ENCODE data around the gene TMEM106A.
"Not testable (repeated sequence)": the region's sequence is repeated elsewhere in the genome, so short reads cannot be mapped to it uniquely, and the experiment has no call there.

TMEM106A gene

GRCh38 chr17:43219001-43219400, 7.3 kb downstream of the TMEM106A start:
- H3K9me3 ChIP-seq (ENCODE audit: control insufficient read depth, low read length), result no peaks in the 10 kb centered on the region
- H3K4me1 ChIP-seq (ENCODE audit: control insufficient read depth, insufficient read depth, low read length), result peaks cover under 1% of the 10 kb centered on the region
- no peak overlapping the region for H3K9ac ChIP-seq (ENCODE audit: low read length)
- peaks cover 12% of the 10 kb centered on the region for H3K36me3 ChIP-seq (ENCODE audit: control insufficient read depth, insufficient read depth, low read length)
- H3K4me3 ChIP-seq (ENCODE audit: low read length), result no peak overlapping the region
- no peaks in the 10 kb centered on the region for H3K27me3 ChIP-seq (ENCODE audit: control insufficient read depth, insufficient read depth, low read length)

DNA sequence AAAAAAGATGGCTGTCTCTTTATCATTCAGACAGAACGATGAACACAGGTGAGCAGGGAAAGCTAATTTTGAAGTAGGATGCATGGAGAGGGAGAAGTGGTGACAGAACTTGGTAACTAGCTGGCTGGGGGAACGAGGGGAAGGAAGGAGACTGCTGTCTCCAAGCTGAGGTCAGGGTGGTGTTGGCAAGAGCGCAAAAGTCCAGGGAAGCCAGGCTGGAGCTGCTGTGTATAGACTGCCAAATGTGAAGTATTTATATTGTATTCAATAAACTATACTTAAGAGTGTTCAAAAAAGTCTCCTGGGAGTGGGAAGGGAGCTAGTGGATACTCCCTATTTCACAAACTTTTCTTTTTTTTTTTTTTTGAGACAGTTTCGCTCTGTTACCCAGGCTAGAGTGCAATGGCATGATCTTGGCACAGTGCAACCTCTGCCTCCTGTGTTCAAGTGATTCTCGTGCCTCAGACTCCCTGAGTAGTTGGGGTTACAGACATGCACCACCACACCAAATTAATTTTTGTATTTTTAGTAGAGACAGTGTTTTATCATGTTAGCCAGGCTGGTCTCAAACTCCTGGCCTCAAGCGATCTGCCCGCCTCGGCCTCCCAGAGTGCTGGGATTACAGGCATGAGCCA, 8.2 kb downstream of the TMEM106A start:
- no peak overlapping the region for H3K9ac ChIP-seq (ENCODE audit: low read length)
- H3K4me3 ChIP-seq (ENCODE audit: low read length), result no peak overlapping the region
- no peaks in the 10 kb centered on the region for H3K27me3 ChIP-seq (ENCODE audit: control insufficient read depth, insufficient read depth, low read length)
- H3K4me1 ChIP-seq (ENCODE audit: control insufficient read depth, insufficient read depth, low read length), result no peaks in the 10 kb centered on the region
- no peaks in the 10 kb centered on the region for H3K9me3 ChIP-seq (ENCODE audit: control insufficient read depth, low read length)
- peaks cover 16% of the 10 kb centered on the region for H3K36me3 ChIP-seq (ENCODE audit: control insufficient read depth, insufficient read depth, low read length)

- Histone ChIP-seq H3K27me3 (ENCODE audit: control insufficient read depth, insufficient read depth, low read length) (no peaks in the 10 kb centered on the region), H3K9ac (ENCODE audit: low read length) (no peak overlapping the region), H3K9me3 (ENCODE audit: control insufficient read depth, low read length) (no peaks in the 10 kb centered on the region), H3K4me1 (ENCODE audit: control insufficient read depth, insufficient read depth, low read length) (no peaks in the 10 kb centered on the region), H3K4me3 (ENCODE audit: low read length) (no peak overlapping the region), H3K36me3 (ENCODE audit: control insufficient read depth, insufficient read depth, low read length) (peaks cover 13% of the 10 kb centered on the region)
Observed at GRCh38 chr17:43220511-43221125, 8.9 kb downstream of the TMEM106A start.

DNA sequence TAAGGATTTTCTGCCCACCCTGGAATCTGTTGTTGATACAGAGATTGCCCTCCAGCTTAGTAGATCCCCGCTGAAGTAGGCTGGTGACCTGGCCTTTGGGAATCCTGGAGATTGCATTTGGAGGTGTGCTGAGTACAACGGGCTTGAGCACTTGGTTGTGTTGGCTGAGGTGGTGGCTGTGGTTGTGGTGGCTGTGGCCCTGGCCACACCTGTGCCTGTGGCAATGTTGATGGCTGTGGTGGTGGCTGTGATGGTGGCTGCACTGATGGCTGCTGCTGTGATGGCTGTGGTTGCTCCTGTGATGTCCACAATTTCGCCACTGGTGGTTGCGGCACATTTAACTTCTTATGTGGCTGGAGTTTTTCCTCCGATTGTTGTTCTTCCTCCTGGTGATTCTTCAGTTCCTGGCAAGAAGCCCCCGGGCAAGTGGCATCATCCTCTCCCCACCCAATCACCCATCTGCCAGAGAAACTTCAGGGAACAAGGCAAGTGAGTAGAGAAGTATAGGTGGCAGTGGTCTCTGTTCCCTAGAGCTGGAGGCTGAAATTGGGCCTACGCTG, 12.6 kb downstream of the TMEM106A start:
- Histone ChIP-seq H3K9me3 (ENCODE audit: control insufficient read depth, low read length) (no peaks in the 10 kb centered on the region), H3K36me3 (ENCODE audit: control insufficient read depth, insufficient read depth, low read length) (peaks cover 4% of the 10 kb centered on the region), H3K9ac (ENCODE audit: low read length) (no peak overlapping the region), H3K27me3 (ENCODE audit: control insufficient read depth, insufficient read depth, low read length) (no peaks in the 10 kb centered on the region), H3K4me3 (ENCODE audit: low read length) (no peak overlapping the region), H3K4me1 (ENCODE audit: control insufficient read depth, insufficient read depth, low read length) (no peaks in the 10 kb centered on the region)

DNA sequence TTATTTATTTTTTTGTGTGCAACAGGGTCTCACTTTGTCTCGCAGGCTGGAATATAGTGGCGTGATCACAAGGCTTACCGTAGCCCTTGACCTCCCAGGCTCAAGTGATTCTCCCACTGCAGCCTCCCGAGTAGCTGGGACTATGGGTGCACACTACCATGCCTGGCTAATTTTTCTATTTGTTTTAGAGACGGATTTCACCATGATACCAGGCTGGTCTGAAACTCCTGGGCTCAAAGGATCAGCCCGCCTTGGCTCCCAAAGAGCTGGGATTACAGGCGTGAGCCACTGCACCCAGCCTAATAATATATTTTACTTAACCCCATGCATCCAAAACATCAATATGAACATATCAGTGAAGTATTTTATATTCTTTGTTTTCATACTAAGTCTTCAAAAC, 14.7 kb downstream of the TMEM106A start:
- Histone ChIP-seq H3K36me3 (ENCODE audit: control insufficient read depth, insufficient read depth, low read length) (peaks cover 4% of the 10 kb centered on the region), H3K4me1 (ENCODE audit: control insufficient read depth, insufficient read depth, low read length) (no peaks in the 10 kb centered on the region), H3K27me3 (ENCODE audit: control insufficient read depth, insufficient read depth, low read length) (no peaks in the 10 kb centered on the region), H3K9me3 (ENCODE audit: control insufficient read depth, low read length) (no peaks in the 10 kb centered on the region), H3K9ac (ENCODE audit: low read length) (no peak overlapping the region), H3K4me3 (ENCODE audit: low read length) (no peak overlapping the region)

DNA sequence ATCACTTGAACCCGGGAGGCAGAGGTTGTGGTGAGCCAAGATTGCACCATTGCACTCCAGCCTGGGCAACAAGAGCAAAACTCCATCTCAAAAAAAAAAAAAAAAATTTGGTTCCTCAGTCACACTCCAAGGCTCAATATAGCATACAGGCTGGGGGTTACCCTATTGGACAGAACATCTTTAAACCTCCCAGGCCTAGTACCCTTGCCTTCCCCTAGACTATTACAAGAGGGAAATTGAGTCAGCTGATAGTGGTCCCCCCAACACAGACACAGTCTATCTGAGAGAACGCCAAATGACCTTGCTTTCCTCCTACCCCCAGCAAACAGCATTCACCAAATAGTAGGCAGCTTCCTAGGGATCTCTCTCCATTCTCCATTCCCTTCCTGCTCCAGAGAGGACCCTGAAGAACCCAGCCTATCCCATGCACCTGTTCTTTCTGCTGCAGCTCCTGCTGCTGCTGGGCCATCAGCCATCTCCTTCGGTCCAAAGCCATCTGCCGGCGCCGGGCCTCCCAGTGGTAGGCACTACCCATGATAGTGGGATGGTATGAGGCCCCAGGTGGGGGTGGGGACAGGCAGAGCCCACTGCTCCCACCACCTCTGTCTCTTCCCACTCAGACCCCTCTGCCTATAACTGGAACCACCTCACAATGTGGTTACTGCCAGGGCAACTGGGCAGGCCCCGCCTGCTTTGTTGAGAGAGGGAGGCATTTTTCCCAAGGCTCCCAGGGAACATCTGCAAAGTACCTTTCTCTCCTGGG, 16.5 kb downstream of the TMEM106A start, which contains the start of gene CCDC200:
CCDC200 (minus strand) TSS at position 604 of the 763 bp plus-strand sequence; CDS start at position 535, 69 bp downstream.
- not testable (repeated sequence) for H3K9ac ChIP-seq (ENCODE audit: low read length); H3K4me1 ChIP-seq (ENCODE audit: control insufficient read depth, insufficient read depth, low read length); H3K4me3 ChIP-seq (ENCODE audit: low read length); H3K9me3 ChIP-seq (ENCODE audit: control insufficient read depth, low read length); H3K36me3 ChIP-seq (ENCODE audit: control insufficient read depth, insufficient read depth, low read length); H3K27me3 ChIP-seq (ENCODE audit: control insufficient read depth, insufficient read depth, low read length)

GRCh38 chr17:43231205-43232020, 19.7 kb downstream of the TMEM106A start:
- not testable (repeated sequence) for H3K4me3 ChIP-seq (ENCODE audit: low read length); H3K27me3 ChIP-seq (ENCODE audit: control insufficient read depth, insufficient read depth, low read length); H3K9me3 ChIP-seq (ENCODE audit: control insufficient read depth, low read length); H3K4me1 ChIP-seq (ENCODE audit: control insufficient read depth, insufficient read depth, low read length); H3K36me3 ChIP-seq (ENCODE audit: control insufficient read depth, insufficient read depth, low read length)
- peak overlapping the region; percentile 43 for H3K9ac ChIP-seq (ENCODE audit: low read length)

DNA sequence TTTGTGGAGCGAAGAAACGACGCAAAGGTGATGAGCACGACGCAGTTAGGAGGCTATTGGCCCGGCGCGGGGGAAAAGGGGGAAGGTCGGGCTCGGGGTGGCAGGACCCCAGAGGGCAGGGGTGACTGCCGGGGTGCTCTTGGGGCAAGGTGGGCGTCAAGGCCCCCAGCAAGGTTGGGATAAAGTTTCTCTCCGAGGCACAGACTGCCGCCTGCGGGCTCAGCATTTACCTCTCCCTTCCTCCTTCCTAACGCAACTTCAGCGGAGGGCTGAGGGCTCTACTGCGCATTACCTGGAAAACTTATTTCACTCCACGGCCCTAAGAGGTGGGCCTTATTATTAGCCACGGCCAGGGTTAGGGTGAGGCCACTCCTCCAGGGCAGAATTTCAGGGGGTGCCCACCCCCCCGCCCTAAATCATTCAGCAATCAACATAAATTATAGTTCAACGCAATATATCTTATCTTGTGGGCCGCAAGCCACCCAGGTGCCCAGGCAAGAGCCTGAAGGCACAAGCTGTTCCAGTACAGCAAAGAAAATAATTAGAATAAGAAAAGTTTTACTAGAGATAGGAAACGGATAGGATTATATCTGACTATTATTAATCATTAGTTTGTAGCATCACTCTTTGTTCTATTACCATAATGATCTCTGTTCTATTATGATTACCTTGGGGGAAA, 20.5 kb downstream of the TMEM106A start:
- H3K36me3 ChIP-seq (ENCODE audit: control insufficient read depth, insufficient read depth, low read length); H3K4me3 ChIP-seq (ENCODE audit: low read length); H3K4me1 ChIP-seq (ENCODE audit: control insufficient read depth, insufficient read depth, low read length); H3K27me3 ChIP-seq (ENCODE audit: control insufficient read depth, insufficient read depth, low read length); H3K9me3 ChIP-seq (ENCODE audit: control insufficient read depth, low read length): not testable (repeated sequence)
- peak overlapping the region; percentile 43 for H3K9ac ChIP-seq (ENCODE audit: low read length)

DNA sequence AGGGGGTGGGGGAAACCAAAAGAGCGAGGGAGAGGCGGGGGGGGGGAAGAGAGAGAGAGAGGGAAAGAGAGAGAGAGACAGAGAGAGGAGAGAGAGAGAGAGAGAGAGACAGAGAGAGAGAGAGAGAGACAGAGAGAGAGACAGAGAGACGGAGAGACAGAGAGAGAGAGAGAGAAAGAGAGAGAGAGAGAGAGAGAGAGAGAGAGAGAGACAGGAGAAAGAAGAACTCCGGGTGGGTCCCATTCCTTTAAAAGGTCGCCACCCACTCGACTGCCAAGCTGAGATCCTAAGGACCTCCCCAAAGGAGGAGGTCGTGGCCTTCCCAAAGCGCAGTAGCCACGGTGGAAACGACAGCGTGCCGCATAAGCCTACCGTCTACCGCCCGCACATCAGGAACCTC, 21.6 kb downstream of the TMEM106A start:
- not testable (repeated sequence) for H3K27me3 ChIP-seq (ENCODE audit: control insufficient read depth, insufficient read depth, low read length); H3K9me3 ChIP-seq (ENCODE audit: control insufficient read depth, low read length); H3K36me3 ChIP-seq (ENCODE audit: control insufficient read depth, insufficient read depth, low read length); H3K4me1 ChIP-seq (ENCODE audit: control insufficient read depth, insufficient read depth, low read length); H3K9ac ChIP-seq (ENCODE audit: low read length); H3K4me3 ChIP-seq (ENCODE audit: low read length)

DNA sequence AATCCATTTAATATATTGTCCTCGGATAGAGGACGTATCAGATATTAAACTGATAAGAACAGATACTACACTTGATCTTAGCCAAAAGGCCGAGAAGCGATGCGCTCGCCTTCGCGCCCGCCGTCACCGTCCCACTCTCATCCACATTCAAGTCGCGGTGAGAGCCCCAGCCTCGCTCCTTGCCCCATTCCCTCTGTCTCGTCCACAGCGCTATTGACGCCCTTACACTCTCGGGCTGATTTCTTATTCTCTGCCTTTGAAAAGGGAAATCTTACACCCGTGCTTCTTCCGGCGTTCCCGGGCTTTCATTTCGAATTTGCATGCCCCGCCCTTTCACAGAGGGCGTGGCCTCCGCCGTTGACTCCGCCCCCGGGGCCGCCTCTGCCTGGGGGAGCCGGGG, 22.2 kb downstream of the TMEM106A start, which contains the start of gene RNU2-1:
RNU2-1 (minus strand) TSS at position 101 of the 400 bp plus-strand sequence.
- not testable (repeated sequence) for H3K36me3 ChIP-seq (ENCODE audit: control insufficient read depth, insufficient read depth, low read length); H3K9me3 ChIP-seq (ENCODE audit: control insufficient read depth, low read length); H3K4me1 ChIP-seq (ENCODE audit: control insufficient read depth, insufficient read depth, low read length); H3K4me3 ChIP-seq (ENCODE audit: low read length); H3K9ac ChIP-seq (ENCODE audit: low read length); H3K27me3 ChIP-seq (ENCODE audit: control insufficient read depth, insufficient read depth, low read length)

DNA sequence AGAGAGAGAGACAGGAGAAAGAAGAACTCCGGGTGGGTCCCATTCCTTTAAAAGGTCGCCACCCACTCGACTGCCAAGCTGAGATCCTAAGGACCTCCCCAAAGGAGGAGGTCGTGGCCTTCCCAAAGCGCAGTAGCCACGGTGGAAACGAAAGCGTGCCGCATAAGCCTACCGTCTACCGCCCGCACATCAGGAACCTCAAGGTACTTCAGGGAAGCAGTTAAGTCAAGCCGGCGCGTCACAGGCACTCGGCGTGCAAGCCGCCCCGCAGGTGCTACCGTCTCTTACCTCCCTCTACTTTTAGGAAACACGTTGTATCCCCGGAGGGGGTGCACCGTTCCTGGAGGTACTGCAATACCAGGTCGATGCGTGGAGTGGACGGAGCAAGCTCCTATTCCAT, 27.9 kb downstream of the TMEM106A start:
- H3K9me3 ChIP-seq (ENCODE audit: control insufficient read depth, low read length); H3K4me1 ChIP-seq (ENCODE audit: control insufficient read depth, insufficient read depth, low read length); H3K27me3 ChIP-seq (ENCODE audit: control insufficient read depth, insufficient read depth, low read length); H3K9ac ChIP-seq (ENCODE audit: low read length); H3K36me3 ChIP-seq (ENCODE audit: control insufficient read depth, insufficient read depth, low read length); H3K4me3 ChIP-seq (ENCODE audit: low read length): not testable (repeated sequence)

Measured in mucosa of stomach (tissue), 1 donor.